ENCODE data around the gene MACF1.

Gene MACF1

GRCh38 chr1:39450956-39451606 is 246.6 kb downstream of the MACF1 start:
- H3K9ac ChIP-seq (ENCODE audit: low read length), result no peak overlapping the region
- H3K18ac ChIP-seq (ENCODE audit: low read length), result no peak overlapping the region
- no peak overlapping the region for H3K4me3 ChIP-seq (ENCODE audit: low read depth, low read length)
- no peak overlapping the region for H2BK12ac ChIP-seq (ENCODE audit: low read length)
- peaks cover 40 to 56% of the 10 kb centered on the region in 2 experiments for H3K36me3 ChIP-seq (ENCODE audit: control insufficient read depth in 1 of 2, insufficient read depth in 2 of 2, low read length in 2 of 2)
- no peak overlapping the region for H2BK120ac ChIP-seq (ENCODE audit: insufficient read depth, low read length, poor library complexity)
- no peaks in the 10 kb centered on the region for H3K79me2 ChIP-seq (ENCODE audit: control insufficient read depth, insufficient read depth, low read length, poor library complexity)
- WGBS (ENCODE audit: extremely low coverage, insufficient coverage, insufficient read length), result no CpG with 5 or more reads among the region's 10 CpGs
- H3K79me1 ChIP-seq (ENCODE audit: low read length), result no peaks in the 10 kb centered on the region
- H3K14ac ChIP-seq (ENCODE audit: low read length), result no peak overlapping the region
- no peak overlapping the region for H2AFZ ChIP-seq (ENCODE audit: insufficient read depth, low read length, poor library complexity)
- no peak overlapping the region for H3K23ac ChIP-seq (ENCODE audit: low read length)
- no peak overlapping the region for H4K91ac ChIP-seq (ENCODE audit: low read depth, low read length)
- no peak overlapping the region for H2AK5ac ChIP-seq (ENCODE audit: low read length)
- no peak overlapping the region for H2BK5ac ChIP-seq (ENCODE audit: low read depth, low read length, poor library complexity)
- H3K27me3 ChIP-seq (ENCODE audit: insufficient read depth, low read length), result no peaks in the 10 kb centered on the region
- H3K4me2 ChIP-seq (ENCODE audit: low read length), result no peak overlapping the region
- H3K27ac ChIP-seq (ENCODE audit: low read depth, low read length), result no peak overlapping the region
- H3K4me1 ChIP-seq (ENCODE audit: control insufficient read depth in 1 of 2, insufficient read depth in 2 of 2, low read length in 2 of 2), result no peaks in the 10 kb centered on the region
- DNase-seq, result no peak
- H3K4ac ChIP-seq (ENCODE audit: low read depth, low read length), result no peak overlapping the region
- H4K12ac ChIP-seq (ENCODE audit: low read depth, low read length), result no peak overlapping the region
- no peak overlapping the region for H4K8ac ChIP-seq (ENCODE audit: low read depth, low read length)
- no peaks in the 10 kb centered on the region for H3K9me3 ChIP-seq (ENCODE audit: insufficient read depth, low read depth, low read length)

GRCh38 chr1:39452081-39452480 is 247.6 kb downstream of the MACF1 start:
- Histone ChIP-seq H3K79me2 (ENCODE audit: control insufficient read depth, insufficient read depth, low read length, poor library complexity) (no peaks in the 10 kb centered on the region), H3K4me1 (ENCODE audit: control insufficient read depth in 1 of 2, insufficient read depth in 2 of 2, low read length in 2 of 2) (no peaks in the 10 kb centered on the region), H3K79me1 (ENCODE audit: low read length) (no peaks in the 10 kb centered on the region), H3K36me3 (ENCODE audit: control insufficient read depth in 1 of 2, insufficient read depth in 2 of 2, low read length in 2 of 2) (peaks cover 41 to 66% of the 10 kb centered on the region in 2 experiments), H4K12ac (ENCODE audit: low read depth, low read length) (no peak overlapping the region), H3K27ac (ENCODE audit: low read depth, low read length) (no peak overlapping the region), H3K23ac (ENCODE audit: low read length) (no peak overlapping the region), H3K4ac (ENCODE audit: low read depth, low read length) (no peak overlapping the region), H4K8ac (ENCODE audit: low read depth, low read length) (no peak overlapping the region), H2BK120ac (ENCODE audit: insufficient read depth, low read length, poor library complexity) (no peak overlapping the region), H2AK5ac (ENCODE audit: low read length) (no peak overlapping the region), H3K4me2 (ENCODE audit: low read length) (no peak overlapping the region), H2BK5ac (ENCODE audit: low read depth, low read length, poor library complexity) (no peak overlapping the region), H3K18ac (ENCODE audit: low read length) (no peak overlapping the region), H3K9me3 (ENCODE audit: insufficient read depth, low read depth, low read length) (no peaks in the 10 kb centered on the region), H3K14ac (ENCODE audit: low read length) (no peak overlapping the region), H3K27me3 (ENCODE audit: insufficient read depth, low read length) (no peaks in the 10 kb centered on the region), H2AFZ (ENCODE audit: insufficient read depth, low read length, poor library complexity) (no peak overlapping the region), H2BK12ac (ENCODE audit: low read length) (no peak overlapping the region), H3K4me3 (ENCODE audit: low read depth, low read length) (no peak overlapping the region), H3K9ac (ENCODE audit: low read length) (no peak overlapping the region), H4K91ac (ENCODE audit: low read depth, low read length) (no peak overlapping the region)
- no peak for DNase-seq
- no CpG with 5 or more reads among the region's 7 CpGs for WGBS (ENCODE audit: extremely low coverage, insufficient coverage, insufficient read length)

- no CpG with 5 or more reads among the region's 5 CpGs for WGBS (ENCODE audit: extremely low coverage, insufficient coverage, insufficient read length)
- no peak overlapping the region for H3K9ac ChIP-seq (ENCODE audit: low read length)
- H4K12ac ChIP-seq (ENCODE audit: low read depth, low read length), result no peak overlapping the region
- H2AFZ ChIP-seq (ENCODE audit: insufficient read depth, low read length, poor library complexity), result no peak overlapping the region
- no peak overlapping the region for H4K91ac ChIP-seq (ENCODE audit: low read depth, low read length)
- H4K8ac ChIP-seq (ENCODE audit: low read depth, low read length), result no peak overlapping the region
- no peak overlapping the region for H3K4me3 ChIP-seq (ENCODE audit: low read depth, low read length)
- H3K4me1 ChIP-seq (ENCODE audit: control insufficient read depth in 1 of 2, insufficient read depth in 2 of 2, low read length in 2 of 2), result no peaks in the 10 kb centered on the region
- no peak overlapping the region for H3K23ac ChIP-seq (ENCODE audit: low read length)
- peaks cover 46 to 70% of the 10 kb centered on the region in 2 experiments for H3K36me3 ChIP-seq (ENCODE audit: control insufficient read depth in 1 of 2, insufficient read depth in 2 of 2, low read length in 2 of 2)
- no peak overlapping the region for H3K4me2 ChIP-seq (ENCODE audit: low read length)
- no peaks in the 10 kb centered on the region for H3K9me3 ChIP-seq (ENCODE audit: insufficient read depth, low read depth, low read length)
- no peak for DNase-seq
- H2BK120ac ChIP-seq (ENCODE audit: insufficient read depth, low read length, poor library complexity), result no peak overlapping the region
- H3K14ac ChIP-seq (ENCODE audit: low read length), result no peak overlapping the region
- H3K79me2 ChIP-seq (ENCODE audit: control insufficient read depth, insufficient read depth, low read length, poor library complexity), result no peaks in the 10 kb centered on the region
- no peak overlapping the region for H2BK12ac ChIP-seq (ENCODE audit: low read length)
- H3K18ac ChIP-seq (ENCODE audit: low read length), result no peak overlapping the region
- no peaks in the 10 kb centered on the region for H3K27me3 ChIP-seq (ENCODE audit: insufficient read depth, low read length)
- H3K4ac ChIP-seq (ENCODE audit: low read depth, low read length), result no peak overlapping the region
- H3K79me1 ChIP-seq (ENCODE audit: low read length), result no peaks in the 10 kb centered on the region
- no peak overlapping the region for H2AK5ac ChIP-seq (ENCODE audit: low read length)
- H3K27ac ChIP-seq (ENCODE audit: low read depth, low read length), result no peak overlapping the region
- H2BK5ac ChIP-seq (ENCODE audit: low read depth, low read length, poor library complexity), result no peak overlapping the region
These were observed 248.0 kb downstream of the MACF1 start for GRCh38 chr1:39452540-39452939.

GRCh38 chr1:39453603-39454002 is 249.1 kb downstream of the MACF1 start:
- no peak overlapping the region for H4K12ac ChIP-seq (ENCODE audit: low read depth, low read length)

More at GRCh38 chr1:39453603-39454002, 249.1 kb downstream of the MACF1 start:
- H3K4ac ChIP-seq (ENCODE audit: low read depth, low read length), result no peak overlapping the region
- no peaks in the 10 kb centered on the region for H3K4me1 ChIP-seq (ENCODE audit: control insufficient read depth in 1 of 2, insufficient read depth in 2 of 2, low read length in 2 of 2)
- no peaks in the 10 kb centered on the region for H3K79me2 ChIP-seq (ENCODE audit: control insufficient read depth, insufficient read depth, low read length, poor library complexity)
- H4K91ac ChIP-seq (ENCODE audit: low read depth, low read length), result no peak overlapping the region
- no peaks in the 10 kb centered on the region for H3K27me3 ChIP-seq (ENCODE audit: insufficient read depth, low read length)
- no peak overlapping the region for H3K9ac ChIP-seq (ENCODE audit: low read length)
- H3K79me1 ChIP-seq (ENCODE audit: low read length), result no peaks in the 10 kb centered on the region
- H4K8ac ChIP-seq (ENCODE audit: low read depth, low read length), result no peak overlapping the region
- no peak overlapping the region for H2BK120ac ChIP-seq (ENCODE audit: insufficient read depth, low read length, poor library complexity)
- no peak overlapping the region for H3K4me2 ChIP-seq (ENCODE audit: low read length)
- H3K27ac ChIP-seq (ENCODE audit: low read depth, low read length), result no peak overlapping the region
- no peak overlapping the region for H3K4me3 ChIP-seq (ENCODE audit: low read depth, low read length)
- H2AK5ac ChIP-seq (ENCODE audit: low read length), result no peak overlapping the region
- no peak overlapping the region for H3K18ac ChIP-seq (ENCODE audit: low read length)
- H2BK12ac ChIP-seq (ENCODE audit: low read length), result no peak overlapping the region
- H3K23ac ChIP-seq (ENCODE audit: low read length), result no peak overlapping the region
- no peak overlapping the region for H3K14ac ChIP-seq (ENCODE audit: low read length)
- no peak overlapping the region for H2AFZ ChIP-seq (ENCODE audit: insufficient read depth, low read length, poor library complexity)
- H2BK5ac ChIP-seq (ENCODE audit: low read depth, low read length, poor library complexity), result no peak overlapping the region
- WGBS (ENCODE audit: extremely low coverage, insufficient coverage, insufficient read length), result no CpG with 5 or more reads among the region's 8 CpGs
- H3K36me3 ChIP-seq (ENCODE audit: control insufficient read depth in 1 of 2, insufficient read depth in 2 of 2, low read length in 2 of 2), result peaks cover 54 to 74% of the 10 kb centered on the region in 2 experiments
- H3K9me3 ChIP-seq (ENCODE audit: insufficient read depth, low read depth, low read length), result no peaks in the 10 kb centered on the region
- DNase-seq, result no peak
